ENCODE results near the gene ARHGAP24. TPM values are rescaled to one million over a fixed set of nuclear protein-coding genes. Genes with fewer than 3 reads are reported as not detected.
"Not testable (repeated sequence)": the region's sequence is repeated elsewhere in the genome, so short reads cannot be mapped to it uniquely, and the experiment has no call there.

Gene ARHGAP24
- total RNA-seq, 2 experiments from 2014 or later = not detected

- H3K4me1 Mint-ChIP-seq; H3K27me3 Mint-ChIP-seq; CTCF ChIA-PET; H3K4me3 Mint-ChIP-seq; H3K27ac Mint-ChIP-seq; H3K36me3 Mint-ChIP-seq (ENCODE audit: low read depth); POLR2A ChIA-PET; DNase-seq; H3K9me3 Mint-ChIP-seq: not testable (repeated sequence)
Measured at GRCh38 chr4:85820101-85820500, 345.2 kb downstream of the ARHGAP24 start.

GRCh38 chr4:85821688-85822455, 346.9 kb downstream of the ARHGAP24 start:
- no peaks in the 10 kb centered on the region for H3K4me1 Mint-ChIP-seq
- H3K27me3 Mint-ChIP-seq = no peaks in the 10 kb centered on the region
- no peak overlapping the region for H3K4me3 Mint-ChIP-seq
- H3K9me3 Mint-ChIP-seq = no peaks in the 10 kb centered on the region
- CTCF ChIA-PET = no interaction called here
- no peak overlapping the region for H3K27ac Mint-ChIP-seq
- H3K36me3 Mint-ChIP-seq (ENCODE audit: low read depth) = no peaks in the 10 kb centered on the region
- POLR2A ChIA-PET = no interaction called here
- no peak for DNase-seq

GRCh38 chr4:85823295-85823694, 348.3 kb downstream of the ARHGAP24 start:
- Mint-ChIP-seq H3K4me1 (no peaks in the 10 kb centered on the region), H3K4me3 (no peak overlapping the region), H3K27ac (no peak overlapping the region), H3K36me3 (ENCODE audit: low read depth) (no peaks in the 10 kb centered on the region), H3K9me3 (no peaks in the 10 kb centered on the region), H3K27me3 (no peaks in the 10 kb centered on the region)
- DNase-seq = no peak
- POLR2A ChIA-PET = no interaction called here
- CTCF ChIA-PET = no interaction called here

- no peak overlapping the region for H3K27ac Mint-ChIP-seq
- no peaks in the 10 kb centered on the region for H3K36me3 Mint-ChIP-seq (ENCODE audit: low read depth)
- H3K9me3 Mint-ChIP-seq = no peaks in the 10 kb centered on the region
- CTCF ChIA-PET = no interaction called here
- DNase-seq = no peak
- H3K4me1 Mint-ChIP-seq = no peaks in the 10 kb centered on the region
- POLR2A ChIA-PET = no interaction called here
- no peak overlapping the region for H3K4me3 Mint-ChIP-seq
- H3K27me3 Mint-ChIP-seq = no peaks in the 10 kb centered on the region
Measured at GRCh38 chr4:85824166-85824945, 349.4 kb downstream of the ARHGAP24 start.

- Mint-ChIP-seq H3K4me1 (no peaks in the 10 kb centered on the region), H3K4me3 (no peak overlapping the region), H3K9me3 (no peaks in the 10 kb centered on the region), H3K27ac (no peak overlapping the region), H3K36me3 (ENCODE audit: low read depth) (no peaks in the 10 kb centered on the region), H3K27me3 (no peaks in the 10 kb centered on the region)
- POLR2A ChIA-PET = no interaction called here
- DNase-seq = no peak
- CTCF ChIA-PET = no interaction called here
Measured at GRCh38 chr4:85826060-85826678, 351.2 kb downstream of the ARHGAP24 start.

GRCh38 chr4:85828027-85828890, 353.3 kb downstream of the ARHGAP24 start:
- H3K27me3 Mint-ChIP-seq = no peaks in the 10 kb centered on the region
- H3K4me1 Mint-ChIP-seq = no peaks in the 10 kb centered on the region
- no peak overlapping the region for H3K27ac Mint-ChIP-seq
- no peak overlapping the region for H3K4me3 Mint-ChIP-seq
- no peaks in the 10 kb centered on the region for H3K9me3 Mint-ChIP-seq
- POLR2A ChIA-PET = no interaction called here
- no peaks in the 10 kb centered on the region for H3K36me3 Mint-ChIP-seq (ENCODE audit: low read depth)
- DNase-seq = no peak
- CTCF ChIA-PET = no interaction called here

GRCh38 chr4:85829276-85830051, 354.5 kb downstream of the ARHGAP24 start:
- DNase-seq = no peak
- CTCF ChIA-PET = no interaction called here
- Mint-ChIP-seq H3K36me3 (ENCODE audit: low read depth) (no peaks in the 10 kb centered on the region), H3K4me3 (no peak overlapping the region), H3K9me3 (no peaks in the 10 kb centered on the region), H3K4me1 (no peaks in the 10 kb centered on the region), H3K27me3 (no peaks in the 10 kb centered on the region), H3K27ac (no peak overlapping the region)
- POLR2A ChIA-PET = no interaction called here

GRCh38 chr4:85831647-85832046, 356.7 kb downstream of the ARHGAP24 start:
- CTCF ChIA-PET = no interaction called here
- no peak for DNase-seq
- Mint-ChIP-seq H3K27ac (no peak overlapping the region), H3K36me3 (ENCODE audit: low read depth) (no peaks in the 10 kb centered on the region), H3K4me3 (no peak overlapping the region), H3K4me1 (no peaks in the 10 kb centered on the region), H3K9me3 (no peaks in the 10 kb centered on the region), H3K27me3 (no peaks in the 10 kb centered on the region)
- POLR2A ChIA-PET = no interaction called here

- H3K36me3 Mint-ChIP-seq (ENCODE audit: low read depth) = no peaks in the 10 kb centered on the region
- H3K27ac Mint-ChIP-seq = no peak overlapping the region
- no peak overlapping the region for H3K4me3 Mint-ChIP-seq
- POLR2A ChIA-PET = no interaction called here
- no peaks in the 10 kb centered on the region for H3K27me3 Mint-ChIP-seq
- H3K9me3 Mint-ChIP-seq = no peaks in the 10 kb centered on the region
- no peak for DNase-seq
- CTCF ChIA-PET = no interaction called here
- no peaks in the 10 kb centered on the region for H3K4me1 Mint-ChIP-seq
Measured at GRCh38 chr4:85833302-85833701, 358.4 kb downstream of the ARHGAP24 start.

GRCh38 chr4:85834934-85835333, 360.0 kb downstream of the ARHGAP24 start:
- Mint-ChIP-seq H3K27me3 (no peaks in the 10 kb centered on the region), H3K4me1 (no peaks in the 10 kb centered on the region), H3K36me3 (ENCODE audit: low read depth) (no peaks in the 10 kb centered on the region), H3K9me3 (no peaks in the 10 kb centered on the region), H3K4me3 (no peak overlapping the region), H3K27ac (no peak overlapping the region)
- ChIA-PET POLR2A (no interaction called here), CTCF (no interaction called here)
- DNase-seq = no peak

GRCh38 chr4:85836588-85837438, 361.9 kb downstream of the ARHGAP24 start:
- no peaks in the 10 kb centered on the region for H3K9me3 Mint-ChIP-seq
- no peaks in the 10 kb centered on the region for H3K27me3 Mint-ChIP-seq
- no peaks in the 10 kb centered on the region for H3K4me1 Mint-ChIP-seq
- no peaks in the 10 kb centered on the region for H3K36me3 Mint-ChIP-seq (ENCODE audit: low read depth)
- DNase-seq = no peak
- no peak overlapping the region for H3K27ac Mint-ChIP-seq
- POLR2A ChIA-PET = no interaction called here
- CTCF ChIA-PET = no interaction called here
- no peak overlapping the region for H3K4me3 Mint-ChIP-seq

GRCh38 chr4:85837439-85837733, 362.4 kb downstream of the ARHGAP24 start:
- Mint-ChIP-seq H3K9me3 (no peaks in the 10 kb centered on the region), H3K27ac (no peak overlapping the region), H3K4me1 (no peaks in the 10 kb centered on the region), H3K27me3 (no peaks in the 10 kb centered on the region), H3K36me3 (ENCODE audit: low read depth) (no peaks in the 10 kb centered on the region), H3K4me3 (no peak overlapping the region)
- POLR2A ChIA-PET = no interaction called here
- DNase-seq = no peak
- CTCF ChIA-PET = no interaction called here
